B cell (primary cell): ENCODE measurements around the gene NOTUM. TPM values are rescaled to one million over a fixed set of nuclear protein-coding genes. Genes with fewer than 3 reads are reported as not detected.

Experiments
- ATAC-seq: fragments of 200-7000 bp; cut with Tn5 transposase; one replicate; pipeline ENCODE4 v1.10.0; 2021; ENCODE audit warnings: low read depth, mild to moderate bottlenecking, moderate number of reproducible peaks, moderate library complexity
- CTCF ChIA-PET: fragments of 350-600 bp; sonication (Branson Sonifier 250); formaldehyde crosslinking; loops from one replicate; lab custom pipeline; 2021; ENCODE audit warnings: antibody characterized with exemption, inconsistent platforms; lab: Charles Lee
- POLR2A ChIA-PET: fragments of 350-600 bp; sonication (Branson Sonifier 250); formaldehyde crosslinking; loops from one replicate; lab custom pipeline; 2021; ENCODE audit warnings: antibody characterized with exemption; lab: Charles Lee
- DNase-seq: peaks from one replicate; pipeline ENCODE4 v3.0.0; 2013
- H2AFZ ChIP-seq: 2 replicates; pipeline ENCODE4 v1.6.1; 2012; ENCODE audit warnings: mild to moderate bottlenecking, low read depth, low read length; ENCODE audit not compliant: insufficient read depth, poor library complexity, severe bottlenecking
- H3K27ac ChIP-seq, 2 donors: 1 replicate in 1 of 2; 2 replicates in 1 of 2; pipeline ENCODE4 v1.5.1; 2012 to 2013; ENCODE audit warnings: low read length in 2 of 2, mild to moderate bottlenecking in 2 of 2, moderate library complexity in 1 of 2
- H3K27me3 ChIP-seq, 4 experiments: fragments of 200-600 bp in 1 of 4; sonication (generic) in 1 of 4; replicated peaks in 1 of 4; 1 replicate in 2 of 4; 2 replicates in 2 of 4; pipeline versions ENCODE4 v1.6.1 to v1.7.0; 2013 to 2016; ENCODE audit warnings: low read length in 3 of 4, mild to moderate bottlenecking in 2 of 4, mixed read lengths in 1 of 4, moderate library complexity in 1 of 4; ENCODE audit not compliant: insufficient read depth in 4 of 4, control insufficient read depth in 3 of 4; ENCODE audit errors: control extremely low read depth in 1 of 4
- H3K36me3 ChIP-seq, 2 experiments: replicated peaks in 1 of 2; 1 replicate in 1 of 2; 2 replicates in 1 of 2; pipeline versions ENCODE4 v1.6.1 to v1.7.1; 2013; ENCODE audit warnings: low read length in 1 of 2; ENCODE audit not compliant: insufficient read depth in 2 of 2, control insufficient read depth in 1 of 2; ENCODE audit errors: control extremely low read depth in 1 of 2, extremely low read depth in 1 of 2
- H3K4me1 ChIP-seq, 2 donors: fragments of 200-600 bp in 1 of 2; sonication (generic) in 1 of 2; 1 replicate in 1 of 2; 2 replicates in 1 of 2; pipeline versions ENCODE4 v1.5.1 to v1.6.1; 2013 to 2017; ENCODE audit warnings: low read length in 2 of 2; ENCODE audit not compliant: control insufficient read depth in 2 of 2, insufficient read depth in 2 of 2
- H3K4me2 ChIP-seq: replicated peaks from 2 replicates; pipeline ENCODE3; 2012; ENCODE audit warnings: mild to moderate bottlenecking, low read depth, low read length; ENCODE audit not compliant: poor library complexity, severe bottlenecking
- H3K4me3 ChIP-seq, 5 experiments: fragments of 200-600 bp in 1 of 5; sonication (generic) in 1 of 5; 1 replicate in 3 of 5; 2 replicates in 2 of 5; pipeline versions ENCODE4 v1.5.1 to v1.7.0; 2011 to 2016; ENCODE audit warnings: low read length in 4 of 5, mild to moderate bottlenecking in 4 of 5, low read depth in 2 of 5, control low read depth in 1 of 5, moderate library complexity in 1 of 5; ENCODE audit not compliant: insufficient read depth in 1 of 5; ENCODE audit errors: control extremely low read depth in 1 of 5, extremely low read depth in 1 of 5
- H3K79me2 ChIP-seq: fragments of 200-600 bp; sonication (generic); one replicate; pipeline ENCODE4 v1.6.0; 2016; ENCODE audit warnings: low read length; ENCODE audit not compliant: control insufficient read depth, insufficient read depth
- H3K9ac ChIP-seq: fragments of 200-600 bp; sonication (generic); 2 replicates; pipeline ENCODE4 v1.6.1; 2017; ENCODE audit warnings: mild to moderate bottlenecking, low read length, moderate library complexity
- H3K9me3 ChIP-seq, 3 donors: one replicate each; pipeline versions ENCODE4 v1.6.1 to v1.7.1; 2013; ENCODE audit warnings: low read length in 2 of 3; ENCODE audit not compliant: control insufficient read depth in 2 of 3, insufficient read depth in 1 of 3; ENCODE audit errors: control extremely low read depth in 1 of 3
- H4K20me1 ChIP-seq: 2 replicates; pipeline ENCODE4 v1.6.0; 2012; ENCODE audit warnings: mild to moderate bottlenecking, low read length; ENCODE audit not compliant: insufficient read depth, control insufficient read depth, poor library complexity, severe bottlenecking
- H3K27ac Mint-ChIP-seq: one replicate; pipeline ENCODE4 v1.8.0; 2021; ENCODE audit warnings: mixed read lengths
- H3K27me3 Mint-ChIP-seq: one replicate; pipeline ENCODE4 v1.8.0; 2021; ENCODE audit warnings: mixed read lengths
- H3K4me1 Mint-ChIP-seq: one replicate; pipeline ENCODE4 v1.8.0; 2021; ENCODE audit warnings: mixed read lengths
- H3K4me3 Mint-ChIP-seq: one replicate; pipeline ENCODE4 v1.8.0; 2021; ENCODE audit warnings: mixed read lengths
- H3K9me3 Mint-ChIP-seq: one replicate; pipeline ENCODE4 v1.8.0; 2022; ENCODE audit warnings: mixed read lengths; ENCODE audit not compliant: insufficient read depth
- CTCF ChIP-seq: fragments of 200-600 bp; IDR thresholded peaks from one replicate; pipeline ENCODE4 v1.8.0; 2022; ENCODE audit warnings: antibody characterized with exemption, mild to moderate bottlenecking
- EZH2 ChIP-seq: IDR thresholded peaks from 2 replicates; pipeline ENCODE4 v1.6.1; 2012; ENCODE audit warnings: borderline replicate concordance, low read depth, mild to moderate bottlenecking, moderate library complexity, low read length; ENCODE audit not compliant: insufficient read depth, poor library complexity, severe bottlenecking
- WGBS: methylation state at CpG from one replicate; pipeline ENCODE4 v1.1.5; 2013; ENCODE audit warnings: missing lambda C conversion rate; ENCODE audit not compliant: insufficient coverage; 5-methylcytosine and 5-hydroxymethylcytosine counted together
- intact Hi-C: fragments of 100-400 bp; cut with micrococcal nuclease; formaldehyde crosslinking; loops from one replicate; pipeline ENCODE4 v1.10.0; 2022
- polyA plus RNA-seq: library from polyadenylated mRNA; depleted of rRNA; stranded (reverse); fragments of >200 nt; gene quantifications from 2 replicates; pipeline ENCODE4 v1.2.3, GENCODE V29; 2012
- total RNA-seq, 2 donors: library from RNA; stranded (reverse); fragments of 120-200 nt in 1 of 2; gene quantifications; 1 replicate in 1 of 2; 2 replicates in 1 of 2; pipeline versions ENCODE4 v1.2.3 to v1.2.4, GENCODE V29; 2013 to 2022

The NOTUM gene
- total and polyA plus RNA-seq, 2 donors (not counting 1 experiment from before 2014, with no cell fraction given) = not detected

- TF ChIP-seq CTCF = no peak
- TF ChIP-seq EZH2 = no peak
- ChIA-PET POLR2A (no interaction called here), CTCF (interaction anchor here (1.3 to 1.7 kb wide), 2 partner anchors 14 to 44 kb away, joined by 3 to 4 read pairs; partner anchors contain the start of gene MAFG)
- H3K27ac ChIP-seq = no peak overlapping the region
- peaks cover 22 to 35% of the 10 kb centered on the region in 2 donors for H3K4me1 ChIP-seq
- peaks cover 0 to 36% of the 10 kb centered on the region in 2 experiments for H3K36me3 ChIP-seq
- peaks cover 0 to 3% (median 0%) of the 10 kb centered on the region in 3 donors for H3K9me3 ChIP-seq
- no peaks in the 10 kb centered on the region for H3K27me3 ChIP-seq
- Mint-ChIP-seq H3K27ac (no peak overlapping the region), H3K4me3 (peak overlapping the region; percentile 46), H3K4me1 (peaks cover 30% of the 10 kb centered on the region), H3K27me3 (no peaks in the 10 kb centered on the region), H3K9me3 (no peaks in the 10 kb centered on the region)
- no peak for ATAC-seq
- H2AFZ ChIP-seq = no peak overlapping the region
- 97% methylated on average over 31 of the region's 31 CpGs for WGBS
- DNase-seq = no peak
- peaks cover 72% of the 10 kb centered on the region for H4K20me1 ChIP-seq
- H3K4me3 ChIP-seq = no peak overlapping the region
- no peak overlapping the region for H3K9ac ChIP-seq
- H3K79me2 ChIP-seq = peaks cover 57% of the 10 kb centered on the region
- H3K4me2 ChIP-seq = no peak overlapping the region
- intact Hi-C loops = no loop called here
Observed at GRCh38 chr17:81913394-81914102, 47.4 kb downstream of the NOTUM start.
